Vagina (tissue), 2 donors: ENCODE measurements around the gene SSBP2. TPM values are rescaled to one million over a fixed set of nuclear protein-coding genes. Genes with fewer than 3 reads are reported as not detected.
"Not testable (repeated sequence)": the region's sequence is repeated elsewhere in the genome, so short reads cannot be mapped to it uniquely, and the experiment has no call there.

Experiments used
- DNase-seq, 2 donors: peaks; one replicate each; pipeline ENCODE4 v3.0.0-alpha.2; 2017; ENCODE audit errors: extremely low spot score in 2 of 2
- H3K27ac ChIP-seq: fragments of 200-600 bp; sonication (generic); one replicate; pipeline ENCODE4 v1.5.1; 2019
- H3K27me3 ChIP-seq: fragments of 200-600 bp; sonication (generic); one replicate; pipeline ENCODE4 v1.5.1; 2019
- H3K36me3 ChIP-seq, 2 donors: fragments of 200-600 bp; sonication (generic); one replicate each; pipeline ENCODE4 v1.5.1; 2017 to 2019
- H3K4me1 ChIP-seq: fragments of 200-600 bp; sonication (generic); one replicate; pipeline ENCODE4 v1.5.1; 2019
- H3K4me3 ChIP-seq, 2 donors: fragments of 200-600 bp; sonication (generic); 1 replicate in 1 of 2; 2 replicates in 1 of 2; pipeline ENCODE4 v1.5.1; 2016 to 2019
- H3K9me3 ChIP-seq: fragments of 200-600 bp; sonication (generic); one replicate; pipeline ENCODE4 v1.5.1; 2019
- POLR2A ChIP-seq, 2 donors: fragments of 450-650 bp; IDR thresholded peaks; one replicate each; pipeline ENCODE4 v1.6.1; 2017; ENCODE audit warnings: antibody characterized with exemption in 2 of 2, mild to moderate bottlenecking in 2 of 2, moderate library complexity in 2 of 2
- POLR2AphosphoS5 ChIP-seq, 2 donors: sonication (generic); formaldehyde crosslinking; IDR thresholded peaks; one replicate each; pipeline ENCODE4 v1.9.0; 2017; ENCODE audit warnings: antibody characterized with exemption in 2 of 2, mild to moderate bottlenecking in 2 of 2, low read depth in 1 of 2; ENCODE audit not compliant: insufficient read depth in 1 of 2
- intact Hi-C: fragments of 100-400 bp; cut with DNase I; formaldehyde crosslinking; loops from one replicate; pipeline ENCODE4 v1.15.1; 2023
- total RNA-seq: library from RNA; depleted of rRNA; stranded (reverse); fragments of >200 nt; gene quantifications from one replicate; pipeline ENCODE4 v1.2.3, GENCODE V29; 2016
- TF ChIP-seq, protein P1 (sequence below), 3 experiments: fragments of 450-650 bp in 2 of 3; fragments of 200-600 bp in 1 of 3; sonication (generic) in 1 of 3; IDR thresholded peaks; one replicate each; pipeline ENCODE4 v1.5.1; 2017 to 2019; ENCODE audit warnings: antibody characterized with exemption in 3 of 3, mild to moderate bottlenecking in 2 of 3, moderate library complexity in 2 of 3

Gene SSBP2
- total RNA-seq, 1 donor from 2014 or later, result 66.3 TPM

DNA sequence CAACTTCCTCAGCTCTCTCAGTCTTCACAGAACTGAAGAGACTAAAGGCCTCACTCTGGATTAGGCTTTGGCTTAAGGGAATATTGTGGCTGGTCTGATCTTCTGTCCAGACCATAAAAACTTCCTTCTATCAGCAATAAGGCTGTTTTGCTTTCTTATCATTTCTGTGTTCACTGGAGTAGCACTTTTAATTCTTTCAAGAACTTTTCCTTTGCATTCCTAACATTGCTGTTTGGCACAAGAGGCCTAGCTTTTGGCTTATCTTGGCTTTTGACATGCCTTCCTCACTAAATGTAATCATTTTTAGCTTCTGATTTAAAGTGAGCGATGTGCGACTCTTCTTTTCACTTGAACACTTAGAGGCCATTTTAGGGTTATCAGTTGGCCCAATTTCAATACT, 268.3 kb downstream of the SSBP2 start:
- H3K4me1 ChIP-seq, result no peaks in the 10 kb centered on the region
- H3K27ac ChIP-seq, result no peak overlapping the region
- TF ChIP-seq, protein P1, sequence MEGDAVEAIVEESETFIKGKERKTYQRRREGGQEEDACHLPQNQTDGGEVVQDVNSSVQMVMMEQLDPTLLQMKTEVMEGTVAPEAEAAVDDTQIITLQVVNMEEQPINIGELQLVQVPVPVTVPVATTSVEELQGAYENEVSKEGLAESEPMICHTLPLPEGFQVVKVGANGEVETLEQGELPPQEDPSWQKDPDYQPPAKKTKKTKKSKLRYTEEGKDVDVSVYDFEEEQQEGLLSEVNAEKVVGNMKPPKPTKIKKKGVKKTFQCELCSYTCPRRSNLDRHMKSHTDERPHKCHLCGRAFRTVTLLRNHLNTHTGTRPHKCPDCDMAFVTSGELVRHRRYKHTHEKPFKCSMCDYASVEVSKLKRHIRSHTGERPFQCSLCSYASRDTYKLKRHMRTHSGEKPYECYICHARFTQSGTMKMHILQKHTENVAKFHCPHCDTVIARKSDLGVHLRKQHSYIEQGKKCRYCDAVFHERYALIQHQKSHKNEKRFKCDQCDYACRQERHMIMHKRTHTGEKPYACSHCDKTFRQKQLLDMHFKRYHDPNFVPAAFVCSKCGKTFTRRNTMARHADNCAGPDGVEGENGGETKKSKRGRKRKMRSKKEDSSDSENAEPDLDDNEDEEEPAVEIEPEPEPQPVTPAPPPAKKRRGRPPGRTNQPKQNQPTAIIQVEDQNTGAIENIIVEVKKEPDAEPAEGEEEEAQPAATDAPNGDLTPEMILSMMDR (IDR thresholded peaks at IDR 0.05), result no peak
- TF ChIP-seq POLR2AphosphoS5 (IDR thresholded peaks at IDR 0.05; ENCODE audit: insufficient read depth in 1 of 2, low read depth in 1 of 2), result no peak
- no peak for TF ChIP-seq POLR2A (IDR thresholded peaks at IDR 0.05)
- H3K9me3 ChIP-seq, result no peaks in the 10 kb centered on the region
- no peak for DNase-seq
- intact Hi-C loops, result no loop called here
- H3K27me3 ChIP-seq, result no peaks in the 10 kb centered on the region
- no peak overlapping the region for H3K4me3 ChIP-seq
- H3K36me3 ChIP-seq, result peaks cover 0 to 3% of the 10 kb centered on the region in 2 donors

DNA sequence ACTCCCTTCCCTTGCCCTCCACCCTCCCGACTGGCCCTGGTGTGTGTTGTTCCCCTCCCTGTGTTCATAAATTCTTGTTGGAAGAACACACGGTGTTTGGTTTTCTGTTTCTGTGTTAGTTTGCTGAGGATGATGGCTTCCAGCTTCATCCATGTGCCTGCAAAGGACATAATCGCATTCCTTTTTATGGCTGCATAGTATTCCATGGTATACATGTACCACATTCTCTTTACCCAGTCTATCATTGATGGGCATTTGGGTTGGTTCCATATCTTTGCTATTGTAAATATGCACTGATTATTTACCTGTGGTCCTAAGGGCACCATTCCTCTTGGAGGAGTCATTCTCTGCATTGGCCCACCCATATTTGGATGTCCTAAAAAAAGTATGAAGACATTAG, 277.5 kb downstream of the SSBP2 start:
- DNase-seq, H3K4me1 ChIP-seq, intact Hi-C loops, H3K27ac ChIP-seq, H3K9me3 ChIP-seq, H3K4me3 ChIP-seq, H3K27me3 ChIP-seq: not testable (repeated sequence)
- H3K36me3 ChIP-seq, result peaks cover 0 to 21% of the 10 kb centered on the region in 2 donors

DNA sequence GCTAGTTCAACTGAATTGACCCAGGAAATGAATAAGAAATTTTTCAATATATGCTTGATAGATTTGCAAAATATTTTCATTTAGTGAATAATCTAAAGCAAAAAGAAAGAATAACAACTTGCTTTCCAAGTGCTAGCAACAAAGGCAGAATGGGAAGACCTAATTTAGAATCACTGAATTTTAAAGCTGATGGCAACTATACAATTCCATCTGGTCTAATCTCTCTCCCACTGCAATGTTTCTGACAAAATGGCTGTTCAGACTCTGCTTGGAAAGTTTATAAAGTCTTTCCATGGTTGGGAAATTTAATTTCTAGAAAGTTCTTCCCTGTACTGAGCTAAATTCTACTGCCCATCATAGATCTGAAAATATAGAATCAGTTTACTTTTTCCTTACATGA, 281.2 kb downstream of the SSBP2 start:
- TF ChIP-seq POLR2AphosphoS5 (IDR thresholded peaks at IDR 0.05; ENCODE audit: insufficient read depth in 1 of 2, low read depth in 1 of 2), result no peak
- TF ChIP-seq, protein P1 (IDR thresholded peaks at IDR 0.05), result no peak
- no peak overlapping the region for H3K27ac ChIP-seq
- intact Hi-C loops, result no loop called here
- no peaks in the 10 kb centered on the region for H3K9me3 ChIP-seq
- peaks cover 0 to 28% of the 10 kb centered on the region in 2 donors for H3K36me3 ChIP-seq
- no peak for DNase-seq
- no peaks in the 10 kb centered on the region for H3K4me1 ChIP-seq
- H3K4me3 ChIP-seq, result no peak overlapping the region
- no peaks in the 10 kb centered on the region for H3K27me3 ChIP-seq

GRCh38 chr5:81450940-81451339, 300.0 kb downstream of the SSBP2 start:
- no peaks in the 10 kb centered on the region for H3K27me3 ChIP-seq
- intact Hi-C loops, result no loop called here

DNA sequence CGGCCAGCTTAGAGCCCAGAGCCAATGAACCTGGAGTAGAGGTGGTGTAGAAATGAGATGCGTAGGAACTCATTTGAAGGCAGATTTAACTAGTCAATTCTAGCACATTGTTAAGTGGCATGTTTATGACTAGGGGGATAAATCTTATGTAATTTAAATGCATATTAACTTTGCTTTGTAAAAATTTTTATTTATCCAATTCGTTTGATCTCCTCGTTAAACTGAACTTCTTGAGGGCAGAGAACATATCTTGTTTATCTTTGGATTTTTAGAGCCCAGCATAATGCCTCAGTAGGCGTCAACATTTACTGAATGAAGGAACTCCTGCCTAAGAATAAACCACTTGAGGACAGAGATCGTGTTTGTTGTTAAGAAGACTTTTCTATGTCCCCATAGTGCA, 315.9 kb downstream of the SSBP2 start:
- intact Hi-C loops, result no loop called here
- H3K27me3 ChIP-seq, result no peaks in the 10 kb centered on the region
- no peak overlapping the region for H3K4me3 ChIP-seq
- TF ChIP-seq, protein P1 (IDR thresholded peaks at IDR 0.05), result no peak
- TF ChIP-seq POLR2AphosphoS5 (IDR thresholded peaks at IDR 0.05; ENCODE audit: insufficient read depth in 1 of 2, low read depth in 1 of 2) (no peak), POLR2A (IDR thresholded peaks at IDR 0.05) (no peak)
- H3K4me1 ChIP-seq, result peaks cover 4% of the 10 kb centered on the region
- no peaks in the 10 kb centered on the region for H3K9me3 ChIP-seq
- DNase-seq, result no peak
- H3K36me3 ChIP-seq, result no peaks in the 10 kb centered on the region
- no peak overlapping the region for H3K27ac ChIP-seq

More at GRCh38 chr5:81450940-81451339, 300.0 kb downstream of the SSBP2 start:
- no peak overlapping the region for H3K27ac ChIP-seq
- no peak overlapping the region for H3K4me3 ChIP-seq
- DNase-seq, result no peak
- no peak for TF ChIP-seq POLR2A (IDR thresholded peaks at IDR 0.05)
- TF ChIP-seq, protein P1 (IDR thresholded peaks at IDR 0.05), result no peak
- TF ChIP-seq POLR2AphosphoS5 (IDR thresholded peaks at IDR 0.05; ENCODE audit: insufficient read depth in 1 of 2, low read depth in 1 of 2), result no peak
- no peaks in the 10 kb centered on the region for H3K9me3 ChIP-seq
- H3K36me3 ChIP-seq, result no peaks in the 10 kb centered on the region
- no peaks in the 10 kb centered on the region for H3K4me1 ChIP-seq
